GM12801 (cell line): ENCODE results near the gene DHX58.

ENCODE experiments used
- CTCF ChIP-seq: IDR thresholded peaks from one replicate; pipeline ENCODE4 v1.5.1; 2011; ENCODE audit warnings: control low read depth; ENCODE audit not compliant: insufficient read length; ENCODE audit errors: extremely low read depth

DHX58 gene

GRCh38 chr17:42112552-42113176 is at the start of gene DHX58:
DHX58 (minus strand) TSS chr17:42112714; CDS start chr17:42111892, 822 bp downstream.
- TF ChIP-seq CTCF, result no peak

- TF ChIP-seq CTCF, result no peak
Measured at GRCh38 chr17:42160531-42160910, 48.0 kb upstream of the DHX58 start.

GRCh38 chr17:42159796-42160530 is 47.4 kb upstream of the DHX58 start:
- no peak for TF ChIP-seq CTCF

- TF ChIP-seq CTCF, result no peak
Measured at GRCh38 chr17:42155614-42156045, 43.1 kb upstream of the DHX58 start.

GRCh38 chr17:42153919-42154742 is 41.6 kb upstream of the DHX58 start:
- TF ChIP-seq CTCF, result no peak

GRCh38 chr17:42146911-42147607 is 34.5 kb upstream of the DHX58 start:
- TF ChIP-seq CTCF, result no peak
